Esophagus squamous epithelium (tissue), 5 donors: Measurements from ENCODE around the gene PLK4. TPM values are rescaled to one million over a fixed set of nuclear protein-coding genes. Genes with fewer than 3 reads are reported as not detected.
A peak's percentile ranks its signal among the peaks of the same experiment; 100 is the strongest.

ENCODE experiments used
- DNase-seq: peaks from one replicate; lab custom pipeline; 2025; lab: John Stamatoyannopoulos, UW
- H3K27ac ChIP-seq, 4 donors: fragments of 200-600 bp; sonication (generic); one replicate each; pipeline ENCODE4 v1.5.1; 2016 to 2019; ENCODE audit warnings: mild to moderate bottlenecking in 1 of 4
- H3K27me3 ChIP-seq, 4 donors: fragments of 200-600 bp; sonication (generic); 1 replicate in 3 of 4; 2 replicates in 1 of 4; pipeline versions ENCODE4 v1.5.1 to v1.6.0; 2017 to 2021; ENCODE audit warnings: antibody characterized with exemption in 1 of 4
- H3K36me3 ChIP-seq, 3 donors: fragments of 200-600 bp; sonication (generic); one replicate each; pipeline ENCODE4 v1.5.1; 2016 to 2019
- H3K4me1 ChIP-seq, 3 donors: fragments of 200-600 bp; sonication (generic); one replicate each; pipeline ENCODE4 v1.5.1; 2017 to 2019
- H3K4me3 ChIP-seq, 4 donors: fragments of 200-600 bp; sonication (generic); 1 replicate in 3 of 4; 2 replicates in 1 of 4; pipeline ENCODE4 v1.5.1; 2016 to 2019; ENCODE audit warnings: mild to moderate bottlenecking in 2 of 4, moderate library complexity in 1 of 4
- H3K9me3 ChIP-seq, 3 donors: fragments of 200-600 bp; sonication (generic); one replicate each; pipeline ENCODE4 v1.5.1; 2016 to 2019
- POLR2A ChIP-seq, 4 donors: fragments of 450-650 bp; IDR thresholded peaks; one replicate each; pipeline ENCODE4 v1.6.1; 2017; ENCODE audit warnings: antibody characterized with exemption in 4 of 4, mild to moderate bottlenecking in 4 of 4, moderate library complexity in 3 of 4
- WGBS, 2 donors: methylation state at CpG; one replicate each; pipeline ENCODE4 v1.1.5; 2018; 5-methylcytosine and 5-hydroxymethylcytosine counted together
- intact Hi-C: fragments of 100-400 bp; cut with DNase I; formaldehyde crosslinking; loops from one replicate; pipeline ENCODE4 v1.15.0; 2022
- total RNA-seq, 4 donors: library from RNA; depleted of rRNA; stranded (reverse); fragments of >200 nt; gene quantifications; one replicate each; pipeline ENCODE4 v1.1.0, GENCODE V29; 2016
- TF ChIP-seq, protein P1 (sequence below), 6 experiments: fragments of 450-650 bp in 4 of 6; fragments of 200-600 bp in 2 of 6; sonication (generic) in 2 of 6; IDR thresholded peaks; one replicate each; pipeline ENCODE4 v1.5.1; 2016 to 2019; ENCODE audit warnings: antibody characterized with exemption in 6 of 6, mild to moderate bottlenecking in 4 of 6, moderate library complexity in 4 of 6
- donor health status: DM: yes; HTN: yes; CAD: no.

Gene PLK4
- total RNA-seq, 4 donors from 2014 or later: 3.5 to 15.1 (median 8.3) TPM

DNA sequence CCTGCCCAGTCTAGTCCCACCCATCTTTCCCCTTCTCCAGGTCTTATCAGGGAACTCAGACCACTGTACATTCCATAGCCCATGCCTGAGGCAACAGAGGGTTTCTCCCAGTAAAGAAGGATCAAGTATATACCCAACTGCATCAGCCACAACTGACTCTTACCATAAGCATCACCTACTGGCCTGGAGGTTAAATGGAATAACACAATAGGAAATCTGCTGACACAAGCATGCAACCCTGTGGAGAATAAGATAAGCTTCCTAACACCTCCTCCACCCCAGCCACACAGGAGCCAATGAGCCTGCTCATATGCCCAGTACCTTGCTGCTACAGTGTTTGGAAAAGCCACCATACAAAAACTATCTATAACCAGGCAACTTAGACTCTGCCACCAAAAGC lies 34.6 kb upstream of the PLK4 start:
- no peak for DNase-seq
- intact Hi-C loops: no loop called here
- TF ChIP-seq, protein P1, sequence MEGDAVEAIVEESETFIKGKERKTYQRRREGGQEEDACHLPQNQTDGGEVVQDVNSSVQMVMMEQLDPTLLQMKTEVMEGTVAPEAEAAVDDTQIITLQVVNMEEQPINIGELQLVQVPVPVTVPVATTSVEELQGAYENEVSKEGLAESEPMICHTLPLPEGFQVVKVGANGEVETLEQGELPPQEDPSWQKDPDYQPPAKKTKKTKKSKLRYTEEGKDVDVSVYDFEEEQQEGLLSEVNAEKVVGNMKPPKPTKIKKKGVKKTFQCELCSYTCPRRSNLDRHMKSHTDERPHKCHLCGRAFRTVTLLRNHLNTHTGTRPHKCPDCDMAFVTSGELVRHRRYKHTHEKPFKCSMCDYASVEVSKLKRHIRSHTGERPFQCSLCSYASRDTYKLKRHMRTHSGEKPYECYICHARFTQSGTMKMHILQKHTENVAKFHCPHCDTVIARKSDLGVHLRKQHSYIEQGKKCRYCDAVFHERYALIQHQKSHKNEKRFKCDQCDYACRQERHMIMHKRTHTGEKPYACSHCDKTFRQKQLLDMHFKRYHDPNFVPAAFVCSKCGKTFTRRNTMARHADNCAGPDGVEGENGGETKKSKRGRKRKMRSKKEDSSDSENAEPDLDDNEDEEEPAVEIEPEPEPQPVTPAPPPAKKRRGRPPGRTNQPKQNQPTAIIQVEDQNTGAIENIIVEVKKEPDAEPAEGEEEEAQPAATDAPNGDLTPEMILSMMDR (IDR thresholded peaks at IDR 0.05): no peak
- TF ChIP-seq POLR2A (IDR thresholded peaks at IDR 0.05): no peak
- H3K4me1 ChIP-seq: peaks cover 0 to 28% (median 0%) of the 10 kb centered on the region in 3 donors
- peaks cover 0 to 32% (median 11%) of the 10 kb centered on the region in 3 donors for H3K9me3 ChIP-seq
- no peak overlapping the region for H3K4me3 ChIP-seq
- no peaks in the 10 kb centered on the region for H3K36me3 ChIP-seq
- no peaks in the 10 kb centered on the region for H3K27me3 ChIP-seq
- no peak overlapping the region for H3K27ac ChIP-seq

GRCh38 chr4:127846765-127847164 lies 33.9 kb upstream of the PLK4 start:
- H3K4me1 ChIP-seq: peaks cover 0 to 28% (median 0%) of the 10 kb centered on the region in 3 donors
- H3K9me3 ChIP-seq: peaks cover 0 to 38% (median 16%) of the 10 kb centered on the region in 3 donors
- intact Hi-C loops: no loop called here
- no peaks in the 10 kb centered on the region for H3K27me3 ChIP-seq
- DNase-seq: no peak
- no peaks in the 10 kb centered on the region for H3K36me3 ChIP-seq
- WGBS, 2 donors: 100% methylated on average over 1 of the region's 1 CpG
- no peak overlapping the region for H3K27ac ChIP-seq
- no peak for TF ChIP-seq POLR2A (IDR thresholded peaks at IDR 0.05)
- TF ChIP-seq, protein P1 (IDR thresholded peaks at IDR 0.05): no peak
- H3K4me3 ChIP-seq: no peak overlapping the region

DNA sequence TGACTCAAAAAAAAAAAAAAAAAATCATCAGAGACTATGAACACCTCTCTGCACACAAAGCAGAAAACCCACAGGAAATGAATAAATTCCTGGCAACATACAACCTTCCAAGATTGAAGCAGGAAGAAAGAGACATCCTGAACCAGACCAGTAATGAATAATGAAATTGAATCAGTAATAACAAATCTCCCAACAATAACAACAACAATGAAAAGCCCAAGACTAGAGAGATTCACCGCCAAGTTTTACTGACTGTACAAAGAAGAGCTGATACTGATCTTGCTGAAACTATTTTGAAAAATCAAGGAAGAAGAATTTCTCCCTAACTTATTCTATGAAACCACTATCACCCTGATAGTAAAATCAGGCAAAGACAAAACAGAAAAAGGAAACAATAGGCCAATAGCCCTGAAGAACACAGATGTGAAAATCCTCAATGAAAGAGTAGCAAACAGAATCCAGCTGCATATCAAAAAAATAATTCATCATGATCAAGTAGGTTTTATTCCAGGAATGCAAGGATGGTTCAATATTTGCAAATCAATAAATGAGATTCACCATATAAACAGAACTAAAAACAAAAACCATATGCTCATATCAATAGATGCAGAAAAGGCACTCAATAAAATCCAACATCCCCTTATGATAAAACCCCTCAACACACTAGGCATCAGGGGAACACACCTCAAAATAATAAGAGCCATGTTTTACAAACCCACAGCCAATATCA lies 31.0 kb upstream of the PLK4 start:
- 83 to 93% methylated on average over 1 of the region's 1 CpG for WGBS, 2 donors

DNA sequence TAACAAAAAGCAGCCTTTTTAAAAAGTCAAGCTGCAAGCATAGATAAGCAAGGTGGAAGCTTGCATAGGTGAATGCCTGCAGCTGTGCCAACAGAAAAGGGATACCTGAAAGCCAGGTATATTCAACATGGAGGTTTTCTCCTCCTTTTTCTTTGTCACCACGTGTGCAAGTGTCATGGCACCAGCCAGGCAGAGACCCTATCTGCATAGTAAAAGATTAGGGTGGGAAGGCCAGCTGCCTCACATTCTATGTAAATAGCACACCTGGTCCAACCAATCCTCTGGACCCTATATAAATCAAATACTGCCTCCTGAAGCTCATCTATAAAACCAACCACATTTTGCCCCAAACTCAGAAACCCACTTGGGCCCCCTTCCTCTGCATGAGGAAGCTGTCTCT lies 28.0 kb upstream of the PLK4 start:
- no peak for DNase-seq
- H3K4me1 ChIP-seq: peaks cover 3 to 16% (median 5%) of the 10 kb centered on the region in 3 donors
- WGBS, 2 donors: 27 to 38% methylated on average over 1 of the region's 1 CpG
- no peak overlapping the region for H3K27ac ChIP-seq
- intact Hi-C loops: no loop called here
- H3K4me3 ChIP-seq: no peak overlapping the region
- H3K27me3 ChIP-seq: no peaks in the 10 kb centered on the region
- H3K36me3 ChIP-seq: no peaks in the 10 kb centered on the region
- H3K9me3 ChIP-seq: peaks cover 0 to 42% (median 16%) of the 10 kb centered on the region in 3 donors
- TF ChIP-seq, protein P1 (IDR thresholded peaks at IDR 0.05): no peak
- TF ChIP-seq POLR2A (IDR thresholded peaks at IDR 0.05): no peak

More for the DNA sequence above, 31.0 kb upstream of the PLK4 start:
- no peak overlapping the region for H3K27ac ChIP-seq
- intact Hi-C loops: no loop called here
- no peak for DNase-seq
- H3K27me3 ChIP-seq: no peaks in the 10 kb centered on the region
- H3K36me3 ChIP-seq: no peaks in the 10 kb centered on the region
- H3K4me1 ChIP-seq: peaks cover 0 to 17% (median 0%) of the 10 kb centered on the region in 3 donors
- no peak overlapping the region for H3K4me3 ChIP-seq
- peaks cover 0 to 50% (median 16%) of the 10 kb centered on the region in 3 donors for H3K9me3 ChIP-seq
- TF ChIP-seq POLR2A (IDR thresholded peaks at IDR 0.05): no peak
- TF ChIP-seq, protein P1 (IDR thresholded peaks at IDR 0.05): no peak

GRCh38 chr4:127856196-127856812 lies 24.4 kb upstream of the PLK4 start:
- no peak for DNase-seq
- no peak overlapping the region for H3K4me3 ChIP-seq
- peak overlapping the region in 3 of 4 donors; percentile 3 to 69 (median 59) for H3K27ac ChIP-seq
- TF ChIP-seq, protein P1 (IDR thresholded peaks at IDR 0.05): no peak
- no peak for TF ChIP-seq POLR2A (IDR thresholded peaks at IDR 0.05)
- H3K27me3 ChIP-seq: no peaks in the 10 kb centered on the region
- intact Hi-C loops: no loop called here
- peaks cover 0 to 15% (median 4%) of the 10 kb centered on the region in 3 donors for H3K9me3 ChIP-seq
- H3K4me1 ChIP-seq: peaks cover 3 to 16% (median 5%) of the 10 kb centered on the region in 3 donors
- H3K36me3 ChIP-seq: no peaks in the 10 kb centered on the region
